Islet of Langerhans (tissue), 1 donor: Measurements from ENCODE around the gene MAU2.
"Not testable (repeated sequence)": the region's sequence is repeated elsewhere in the genome, so short reads cannot be mapped to it uniquely, and the experiment has no call there.

ENCODE experiments used
- FAIRE-seq: peaks from one replicate; lab custom pipeline; 2011; peaks lifted over from hg19 to GRCh38; lab: Jason Lieb, UNC

The MAU2 gene

DNA sequence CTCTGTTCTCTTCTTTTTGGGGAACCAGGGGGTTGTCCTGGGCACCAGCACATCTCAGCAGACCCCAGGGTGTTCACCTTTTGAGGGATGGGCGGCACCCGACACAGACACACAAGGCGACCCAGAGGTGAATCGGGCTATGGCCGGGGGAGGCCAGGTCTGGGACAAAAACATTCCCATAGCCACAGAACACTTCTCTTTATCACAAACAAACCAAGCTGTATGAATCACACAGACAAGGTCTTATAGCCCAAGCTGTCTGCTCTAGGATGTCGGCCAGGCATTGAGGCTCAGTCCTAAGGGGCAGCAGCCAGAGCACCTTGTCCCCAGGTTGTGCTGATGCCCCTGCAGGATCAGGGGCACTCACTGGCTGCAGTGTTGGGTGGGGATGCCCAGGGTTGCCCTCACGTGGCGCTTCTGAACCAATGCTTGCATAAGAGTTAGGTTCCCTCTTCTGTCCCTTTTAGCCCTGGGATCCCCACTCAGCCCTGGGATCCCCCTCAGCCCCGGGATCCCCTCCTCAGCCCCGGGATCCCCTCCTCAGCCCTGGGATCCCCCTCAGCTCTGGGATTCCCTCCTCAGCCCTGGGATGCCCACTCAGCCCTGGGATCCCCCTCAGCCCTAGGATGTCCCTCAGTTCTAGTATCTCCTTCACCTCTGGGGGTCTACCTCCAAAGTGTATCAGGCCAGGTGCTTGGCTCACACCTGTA lies 26.9 kb downstream of the MAU2 start:
- no peak for FAIRE-seq

DNA sequence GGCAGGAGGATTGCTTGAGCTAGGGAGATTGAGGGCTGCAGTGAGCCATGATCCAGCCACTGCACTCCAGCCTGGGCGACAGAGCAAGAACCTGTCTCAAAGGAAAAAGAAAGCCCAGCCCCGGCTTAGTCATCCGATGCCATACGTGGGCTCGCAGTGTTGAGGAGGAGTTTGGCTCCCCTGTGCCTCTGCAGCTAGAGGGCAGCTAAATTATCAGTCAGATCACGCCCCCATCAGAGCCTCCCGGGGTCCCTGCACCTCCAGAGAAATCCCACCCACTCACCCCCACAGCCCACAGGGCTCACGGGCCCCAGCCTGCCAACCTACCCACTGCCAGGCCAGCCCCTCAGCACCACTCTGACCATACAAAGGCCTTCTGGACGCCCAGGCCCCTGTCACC lies 27.6 kb downstream of the MAU2 start:
- FAIRE-seq, result no peak

DNA sequence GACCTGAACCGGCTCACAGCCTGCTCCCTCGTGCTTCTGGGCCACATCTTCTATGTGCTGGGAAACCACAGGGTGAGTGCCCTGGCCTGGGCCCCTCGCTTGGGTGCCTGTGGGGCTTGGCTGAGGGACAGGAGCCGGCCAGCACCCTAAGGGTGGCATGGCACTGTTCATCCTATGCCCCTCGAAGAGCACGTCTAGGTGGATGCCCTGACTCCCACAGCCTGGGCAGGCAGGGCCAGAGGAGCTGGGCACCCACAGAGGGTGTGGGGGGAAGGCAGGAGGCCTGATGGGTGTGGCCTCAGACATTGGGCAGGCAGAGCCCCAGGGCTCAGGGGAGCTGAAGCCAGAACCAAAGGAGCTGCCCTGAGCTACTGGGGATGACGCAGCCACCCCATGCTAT lies 28.7 kb downstream of the MAU2 start:
- no peak for FAIRE-seq

DNA sequence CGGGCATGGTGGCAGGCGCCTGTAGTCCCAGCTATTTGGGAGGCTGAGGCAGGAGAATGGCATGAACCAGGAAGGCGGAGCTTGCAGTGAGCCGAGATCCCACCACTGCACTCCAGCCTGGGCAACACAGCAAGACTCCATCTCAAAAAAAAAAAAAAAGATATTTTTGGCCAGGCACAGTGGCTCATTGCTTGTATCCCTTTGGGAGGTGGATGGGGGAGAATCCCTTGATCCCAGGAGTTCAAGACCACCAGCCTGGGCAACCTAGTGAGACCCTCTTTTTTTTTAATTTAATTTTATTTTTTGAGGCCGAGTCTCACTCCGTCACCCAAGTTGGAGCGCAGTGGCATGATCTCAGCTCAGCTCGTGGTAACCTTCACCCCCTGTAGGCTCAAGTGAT lies 30.1 kb downstream of the MAU2 start:
- not testable (repeated sequence) for FAIRE-seq

DNA sequence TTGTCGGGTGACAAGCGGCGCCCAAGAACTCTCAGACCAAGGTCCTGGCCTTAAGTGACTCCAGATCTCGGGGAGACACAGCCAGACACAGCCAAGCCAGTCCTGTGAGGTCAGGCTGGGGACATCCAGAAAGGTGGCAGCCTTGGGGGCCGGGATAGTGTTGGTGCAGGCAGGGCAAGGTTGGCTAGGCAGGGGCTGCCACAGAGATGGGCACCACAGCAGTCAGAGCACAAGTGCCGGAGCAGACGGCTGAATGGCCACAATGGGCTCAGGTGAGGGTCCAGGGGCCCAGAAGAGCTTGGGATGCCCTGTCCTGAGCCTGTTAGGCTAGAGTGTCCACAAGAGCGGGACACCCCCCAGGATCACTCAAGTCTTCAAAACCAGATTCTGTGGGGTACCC lies 32.2 kb downstream of the MAU2 start:
- FAIRE-seq, result no peak

DNA sequence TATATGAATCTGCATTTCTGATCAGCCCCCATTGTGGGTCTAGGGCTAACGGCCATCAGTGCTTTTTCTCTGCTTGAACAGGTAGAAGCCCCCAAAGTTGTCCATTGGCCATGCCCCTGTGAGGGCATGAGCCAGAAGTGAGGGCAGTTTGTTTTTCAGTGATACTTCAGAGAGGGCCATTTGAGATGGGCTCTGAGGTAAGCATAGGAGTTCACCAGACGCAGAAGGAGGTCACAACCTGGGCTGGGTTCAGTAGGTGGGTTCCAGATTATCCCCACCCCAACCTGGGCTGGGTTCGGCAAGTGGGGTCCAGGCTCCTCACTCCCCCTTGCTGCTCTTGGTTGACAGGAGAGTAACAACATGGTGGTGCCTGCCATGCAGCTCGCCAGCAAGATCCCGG lies 33.4 kb downstream of the MAU2 start:
- FAIRE-seq, result no peak

DNA sequence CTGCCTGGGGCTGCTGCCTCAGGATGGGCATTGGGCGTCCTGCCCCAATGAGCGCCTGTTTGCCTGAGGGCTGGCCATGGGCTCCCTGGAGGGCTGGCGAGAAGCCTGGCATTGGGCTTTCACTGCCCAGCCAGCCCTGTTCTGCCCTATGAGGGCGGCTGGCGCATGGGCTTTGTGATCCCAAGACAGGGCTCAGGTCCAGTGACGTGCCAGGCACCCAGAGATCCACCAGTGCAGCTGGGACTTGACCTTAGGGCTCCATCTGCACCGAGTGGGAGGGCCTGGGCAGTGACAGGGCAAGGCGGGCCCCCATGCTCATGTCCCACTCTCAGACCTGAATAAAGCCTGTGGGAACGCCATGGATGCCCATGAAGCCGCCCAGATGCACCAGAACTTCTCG lies 34.3 kb downstream of the MAU2 start:
- FAIRE-seq, result no peak

- FAIRE-seq, result no peak
These were observed 35.0 kb downstream of the MAU2 start for GRCh38 chr19:19355606-19356139.

DNA sequence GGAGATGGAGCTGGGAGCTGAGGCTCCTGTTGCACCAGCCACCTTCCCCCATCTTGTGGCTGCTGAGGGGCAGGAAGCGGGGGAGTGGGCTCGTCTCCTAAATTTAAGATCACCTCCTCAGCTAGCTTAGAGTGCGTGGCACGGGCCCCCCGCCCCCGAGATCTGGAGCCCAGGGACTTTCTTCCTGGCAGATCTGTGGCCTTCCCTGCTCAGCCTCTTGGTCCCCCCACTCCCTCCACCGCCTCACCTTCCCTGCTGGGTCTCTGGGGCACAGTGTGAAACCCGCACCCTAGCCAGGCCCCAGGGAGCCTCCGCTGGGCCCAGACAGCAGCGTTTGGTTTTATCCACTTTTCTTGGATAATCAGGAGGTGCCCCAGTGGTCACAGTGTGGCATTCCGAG lies 35.9 kb downstream of the MAU2 start:
- no peak for FAIRE-seq

DNA sequence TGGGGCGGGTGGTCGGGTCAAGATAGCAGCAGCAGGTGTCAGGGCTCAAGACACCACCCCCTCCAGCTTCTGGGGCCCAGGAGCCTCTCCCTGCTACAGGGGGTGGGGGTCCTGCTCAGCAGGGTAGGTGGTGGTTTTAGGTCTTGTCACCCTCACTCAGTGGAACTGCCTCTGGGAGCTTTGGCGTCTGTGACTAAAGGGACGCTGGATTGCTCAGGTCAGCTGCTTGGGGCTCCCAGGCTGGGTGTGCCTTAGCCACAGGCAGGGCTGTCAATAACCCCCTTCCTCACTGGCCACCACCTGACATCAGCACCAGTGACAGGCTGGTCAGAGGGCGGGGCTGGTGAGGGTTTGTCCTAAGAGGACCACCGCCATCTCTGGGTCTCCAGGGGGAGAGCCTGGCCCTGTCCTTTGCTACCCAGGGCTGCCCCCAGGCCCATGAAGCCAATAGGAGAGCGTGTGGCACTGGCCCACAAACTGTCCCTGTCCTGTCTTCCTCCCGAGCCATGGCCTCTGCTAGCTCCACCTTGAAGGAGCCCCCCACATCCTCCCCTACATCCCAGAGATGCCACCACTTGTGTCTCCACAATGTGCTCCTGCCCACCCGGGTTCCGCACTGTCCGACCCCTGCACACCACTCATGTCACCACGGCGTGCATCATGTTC lies 36.4 kb downstream of the MAU2 start:
- no peak for FAIRE-seq

DNA sequence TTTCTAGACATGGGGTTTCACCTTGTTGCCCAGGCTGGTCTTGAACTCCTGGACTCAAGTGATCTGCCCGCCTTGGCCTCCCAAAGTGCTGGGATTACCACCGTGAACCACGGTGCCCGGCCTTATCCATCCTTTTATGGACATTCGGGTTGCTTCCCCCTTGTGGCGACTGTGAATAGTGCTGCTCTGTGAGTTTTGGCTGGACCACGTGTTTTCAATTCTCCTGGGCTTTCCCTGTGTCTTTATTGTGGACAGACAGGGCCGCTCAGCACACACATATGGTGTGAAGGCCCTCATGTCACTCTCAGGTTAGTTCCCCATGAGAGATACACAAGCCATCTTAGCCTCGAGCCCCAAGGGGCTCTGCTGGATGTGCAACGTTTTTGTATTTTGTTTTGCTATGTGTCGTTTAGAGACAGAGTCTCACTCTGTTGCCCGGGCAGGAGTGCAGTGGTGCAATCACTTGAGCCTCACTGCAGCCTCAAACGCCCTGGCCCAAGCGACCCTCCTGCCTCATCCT lies 40.5 kb downstream of the MAU2 start:
- no peak for FAIRE-seq

DNA sequence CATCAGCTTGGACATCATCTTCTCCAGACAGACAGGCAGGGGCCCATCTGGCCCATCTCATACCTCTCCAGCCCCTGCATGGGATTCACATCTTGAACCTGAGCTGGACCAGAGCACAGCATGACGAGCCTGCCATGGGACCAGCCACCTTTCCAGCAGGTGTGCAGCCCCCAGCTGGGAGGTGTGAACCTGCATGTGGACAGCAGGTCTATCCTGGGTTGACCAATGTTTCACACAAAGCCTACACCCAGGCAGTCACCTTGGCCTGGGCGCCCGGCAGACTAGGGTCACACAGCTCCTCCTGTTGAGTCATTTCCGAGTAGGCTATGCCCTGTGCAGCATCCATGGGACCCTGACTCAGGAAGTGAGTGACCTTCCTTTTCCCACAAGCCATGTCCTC lies 41.4 kb downstream of the MAU2 start:
- no peak for FAIRE-seq

- FAIRE-seq, result no peak
These were observed 46.1 kb downstream of the MAU2 start for GRCh38 chr19:19366434-19367396.

- no peak for FAIRE-seq
These were observed 47.5 kb downstream of the MAU2 start for GRCh38 chr19:19368087-19368486.

DNA sequence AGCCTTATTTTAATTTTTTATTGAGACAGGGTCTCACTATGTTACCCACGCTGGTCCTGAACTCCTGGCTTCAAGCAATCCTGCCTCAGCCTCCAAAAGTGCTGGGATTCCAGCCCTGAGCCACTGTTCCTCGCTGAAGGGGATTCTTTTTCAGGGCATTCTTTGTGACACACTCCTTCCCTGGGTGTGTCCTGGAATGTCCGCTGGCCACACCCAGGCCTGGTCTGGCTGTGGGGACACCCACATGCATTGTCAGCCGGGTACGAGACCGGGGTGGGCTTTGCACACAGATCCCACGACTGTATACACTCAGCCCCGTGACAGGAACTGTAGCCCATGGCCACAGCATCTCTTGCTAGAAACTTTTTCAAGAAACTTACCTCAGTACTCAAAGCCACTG lies 50.4 kb downstream of the MAU2 start:
- no peak for FAIRE-seq

- no peak for FAIRE-seq
These were observed 52.2 kb downstream of the MAU2 start for GRCh38 chr19:19372656-19373416.

DNA sequence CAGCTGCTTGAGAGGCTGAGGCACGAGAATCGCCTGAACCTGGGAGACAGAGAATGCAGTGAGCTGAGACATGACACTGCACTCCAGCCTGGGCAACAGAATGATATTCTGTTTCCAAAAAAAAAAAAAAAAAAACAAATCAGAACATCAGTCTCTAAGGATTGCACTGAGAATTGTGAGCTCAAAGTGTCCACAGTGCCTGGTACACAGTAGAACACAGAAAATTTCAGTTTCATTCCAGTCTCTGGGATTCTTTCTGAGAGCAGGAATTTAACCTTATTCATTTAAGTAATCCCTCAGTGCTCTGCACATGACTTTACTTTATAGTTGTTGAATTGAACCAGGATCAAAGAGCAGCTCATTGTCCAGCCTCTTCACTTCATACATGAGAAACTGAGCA lies 58.9 kb downstream of the MAU2 start:
- no peak for FAIRE-seq

DNA sequence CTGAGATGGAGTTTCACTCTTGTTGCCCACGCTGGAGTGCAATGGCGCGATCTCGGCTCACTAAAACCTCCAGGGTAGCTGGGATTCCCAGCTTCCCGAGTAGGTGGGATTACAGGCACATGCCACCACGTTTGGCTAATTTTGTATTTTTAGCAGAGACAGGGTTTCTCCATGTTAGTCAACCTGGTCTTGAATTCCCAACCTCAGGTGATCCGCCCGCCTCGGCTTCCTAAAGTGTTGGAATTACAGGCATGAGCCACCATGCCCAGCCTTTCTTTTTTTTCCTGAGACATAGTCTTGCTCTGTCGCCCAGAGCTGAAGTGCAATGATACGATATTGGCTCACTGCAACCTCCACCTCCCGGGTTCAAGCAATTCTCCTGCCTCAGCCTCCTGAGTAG lies 59.7 kb downstream of the MAU2 start:
- not testable (repeated sequence) for FAIRE-seq

DNA sequence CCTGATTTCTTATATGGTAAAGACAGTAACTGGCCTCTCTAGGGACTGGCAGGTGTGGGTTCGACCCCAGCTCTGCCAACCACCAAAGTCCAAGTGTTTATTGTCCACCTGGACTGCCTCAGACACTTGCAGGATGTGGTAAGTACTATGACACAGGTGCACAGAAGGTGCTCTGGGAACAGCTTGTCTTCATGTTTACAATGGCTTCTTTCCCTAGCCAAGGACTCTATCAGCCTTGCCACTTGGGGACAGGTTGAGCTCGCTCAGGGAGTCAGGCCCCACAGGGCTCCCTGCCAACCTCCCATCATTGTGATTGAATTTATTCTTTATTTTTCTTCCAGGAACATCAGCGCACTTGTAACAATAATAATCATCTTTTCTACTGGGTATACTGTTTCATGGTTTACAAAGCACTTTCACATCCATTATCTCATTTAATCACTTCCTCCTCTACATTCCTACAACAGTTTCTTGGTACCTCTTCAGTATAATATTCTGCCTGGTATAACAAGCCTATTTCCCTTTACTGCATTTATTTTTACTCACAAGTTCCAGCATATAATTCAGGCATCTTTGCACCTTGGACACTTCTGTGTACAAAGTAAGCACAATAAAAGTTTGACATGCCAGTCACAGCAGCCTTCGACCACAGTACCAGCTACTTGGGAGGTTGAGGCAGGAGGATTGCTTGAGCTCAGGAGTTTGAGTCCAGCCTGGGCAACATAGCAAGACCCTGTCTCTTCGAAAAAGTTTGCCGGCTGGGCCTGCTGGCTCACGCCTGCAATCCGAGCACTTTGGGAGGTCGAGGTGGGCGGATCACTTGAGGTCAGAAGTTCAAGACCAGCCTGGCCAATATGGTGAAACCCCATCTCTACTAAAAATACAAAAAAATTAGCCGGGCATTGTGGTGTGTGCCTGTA lies 60.6 kb downstream of the MAU2 start:
- FAIRE-seq, result no peak

- no peak for FAIRE-seq
These were observed 61.5 kb downstream of the MAU2 start for GRCh38 chr19:19382118-19382517.

DNA sequence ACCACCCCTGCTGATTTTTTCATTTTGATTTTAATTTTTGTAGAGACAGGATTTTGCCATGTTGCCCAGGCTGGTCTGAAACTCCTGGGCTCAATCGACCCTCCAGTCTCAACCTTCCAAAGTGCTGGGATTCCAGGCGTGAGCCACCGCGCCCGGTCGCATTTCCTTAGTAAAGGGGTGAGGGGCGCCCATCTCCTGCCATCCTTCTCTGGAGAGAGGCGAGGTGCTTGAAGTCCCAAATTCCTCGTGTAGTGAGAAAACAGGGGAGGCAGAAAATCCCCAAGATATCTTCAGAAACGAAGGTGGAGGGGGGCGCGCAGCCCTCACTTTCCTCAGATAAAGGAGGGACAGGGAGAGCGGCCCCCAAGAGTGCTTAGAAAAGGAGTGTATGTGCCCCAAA lies 63.9 kb downstream of the MAU2 start:
- FAIRE-seq, result no peak
